Measurements from ENCODE around the gene SEC14L5. TPM values are rescaled to one million over a fixed set of nuclear protein-coding genes. Genes with fewer than 3 reads are reported as not detected.

Gene SEC14L5
- total and polyA plus RNA-seq, 2 donors (not counting 3 experiments of a cell fraction or from before 2014, with no cell fraction given), result not detected

- Histone ChIP-seq H3K79me2 (ENCODE audit: control insufficient read depth, insufficient read depth, low read length) (no peaks in the 10 kb centered on the region), H2AFZ (ENCODE audit: low read depth, low read length) (no peak overlapping the region), H3K4me1 (ENCODE audit: control insufficient read depth, extremely low read depth, insufficient read depth, low read length) (no peaks in the 10 kb centered on the region), H3K27me3 (ENCODE audit: control insufficient read depth in 2 of 2, insufficient read depth in 2 of 2, low read length in 2 of 2) (no peaks in the 10 kb centered on the region), H4K20me1 (replicated peaks; ENCODE audit: control insufficient read depth, extremely low read depth, insufficient read depth, low read length) (no peaks in the 10 kb centered on the region), H3K36me3 (ENCODE audit: control insufficient read depth in 2 of 2, extremely low read depth in 1 of 2, insufficient read depth in 2 of 2, low read length in 2 of 2) (no peaks in the 10 kb centered on the region), H3K9ac (replicated peaks; ENCODE audit: extremely low read depth, insufficient read depth, low read length) (no peak overlapping the region), H3K4me3 (replicated peaks in 1 of 3; ENCODE audit: insufficient read depth in 1 of 3, low read depth in 1 of 3, low read length in 3 of 3) (no peak overlapping the region), H3K4me2 (ENCODE audit: insufficient read depth, low read length) (no peak overlapping the region), H3K9me1 (replicated peaks; ENCODE audit: control insufficient read depth, extremely low read depth, insufficient read depth, low read length) (no peaks in the 10 kb centered on the region), H3K9me3 (replicated peaks; ENCODE audit: control insufficient read depth, insufficient read depth, low read length) (no peaks in the 10 kb centered on the region), H3K27ac (ENCODE audit: insufficient read depth, low read depth, low read length) (no peak overlapping the region)
- TF ChIP-seq MAX (IDR thresholded peaks at IDR 0.05; ENCODE audit: insufficient read depth, insufficient read length) (no peak), POLR2A (IDR thresholded peaks at IDR 0.05; ENCODE audit: low read depth, low read length) (no peak)
- CTCF ChIA-PET, result interaction anchor here (3.2 kb wide), 1 partner anchor 11 kb away, joined by 10 read pairs; no protein-coding TSS in a partner anchor
- POLR2A ChIA-PET, result no interaction called here
- dilution Hi-C loops (cut with MboI; ENCODE audit: extremely low pct_ligation_motif_present, low sequenced_read_pairs), result no loop called here
- FAIRE-seq (no peak), DNase-seq (ENCODE audit: low read depth, low spot score) (no peak)
- intact Hi-C loops (cut with micrococcal nuclease), result no loop called here
- no TSS peak for BruUV-seq (replicated peaks)
Observed at GRCh38 chr16:4920826-4921225, 37.3 kb upstream of the SEC14L5 start.

GRCh38 chr16:4922721-4923342, 35.3 kb upstream of the SEC14L5 start:
- dilution Hi-C loops (cut with MboI; ENCODE audit: extremely low pct_ligation_motif_present, low sequenced_read_pairs), result no loop called here
- H3K4me2 ChIP-seq (ENCODE audit: insufficient read depth, low read length), result no peak overlapping the region
- BruUV-seq (replicated peaks), result no TSS peak

More at GRCh38 chr16:4922721-4923342, 35.3 kb upstream of the SEC14L5 start:
- H3K79me2 ChIP-seq (ENCODE audit: control insufficient read depth, insufficient read depth, low read length), result no peaks in the 10 kb centered on the region
- no peak overlapping the region for H3K4me3 ChIP-seq (replicated peaks in 1 of 3; ENCODE audit: insufficient read depth in 1 of 3, low read depth in 1 of 3, low read length in 3 of 3)
- H3K27me3 ChIP-seq (ENCODE audit: control insufficient read depth in 2 of 2, insufficient read depth in 2 of 2, low read length in 2 of 2), result no peaks in the 10 kb centered on the region
- H3K4me1 ChIP-seq (ENCODE audit: control insufficient read depth, extremely low read depth, insufficient read depth, low read length), result no peaks in the 10 kb centered on the region
- ChIA-PET POLR2A (no interaction called here), CTCF (no interaction called here)
- peaks cover 2% of the 10 kb centered on the region for H3K9me3 ChIP-seq (replicated peaks; ENCODE audit: control insufficient read depth, insufficient read depth, low read length)
- H2AFZ ChIP-seq (ENCODE audit: low read depth, low read length), result no peak overlapping the region
- H3K9me1 ChIP-seq (replicated peaks; ENCODE audit: control insufficient read depth, extremely low read depth, insufficient read depth, low read length), result no peaks in the 10 kb centered on the region
- no peak overlapping the region for H3K27ac ChIP-seq (ENCODE audit: insufficient read depth, low read depth, low read length)
- no peaks in the 10 kb centered on the region for H3K36me3 ChIP-seq (ENCODE audit: control insufficient read depth in 2 of 2, extremely low read depth in 1 of 2, insufficient read depth in 2 of 2, low read length in 2 of 2)
- FAIRE-seq, result no peak
- TF ChIP-seq CTCF (IDR thresholded peaks at IDR 0.05; ENCODE audit: extremely low read depth in 1 of 2, insufficient read depth in 1 of 2, low read depth in 1 of 2, low read length in 2 of 2) (no peak), EZH2 (IDR thresholded peaks at IDR 0.05; ENCODE audit: borderline replicate concordance, low read depth, low read length, severe bottlenecking) (no peak), MAX (IDR thresholded peaks at IDR 0.05; ENCODE audit: insufficient read depth, insufficient read length) (no peak), MYC (IDR thresholded peaks at IDR 0.05; ENCODE audit: low read depth, low read length) (no peak), POLR2AphosphoS5 (IDR thresholded peaks at IDR 0.05; ENCODE audit: insufficient read depth, low read depth, low read length) (no peak), JUN (IDR thresholded peaks at IDR 0.05; ENCODE audit: borderline replicate concordance, insufficient read depth, insufficient read length, low read depth) (no peak), POLR2A (IDR thresholded peaks at IDR 0.05; ENCODE audit: low read depth, low read length) (no peak), FOS (IDR thresholded peaks at IDR 0.05; ENCODE audit: borderline replicate concordance, insufficient read depth, low read length) (no peak), GATA2 (IDR thresholded peaks at IDR 0.05; ENCODE audit: insufficient read depth, insufficient read length, low read depth, low read length) (no peak)
- DNase-seq (ENCODE audit: low read depth, low spot score), result no peak
- intact Hi-C loops (cut with micrococcal nuclease), result no loop called here
- H3K9ac ChIP-seq (replicated peaks; ENCODE audit: extremely low read depth, insufficient read depth, low read length), result no peak overlapping the region
- H4K20me1 ChIP-seq (replicated peaks; ENCODE audit: control insufficient read depth, extremely low read depth, insufficient read depth, low read length), result no peaks in the 10 kb centered on the region

All from endothelial cell of umbilical vein (primary cell).